ENCODE measurements around the gene HDHD5. TPM values are rescaled to one million over a fixed set of nuclear protein-coding genes. Genes with fewer than 3 reads are reported as not detected.

HDHD5 gene
- total RNA-seq, 4 donors from 2014 or later: 7.4 to 43.0 (median 28.9) TPM

DNA sequence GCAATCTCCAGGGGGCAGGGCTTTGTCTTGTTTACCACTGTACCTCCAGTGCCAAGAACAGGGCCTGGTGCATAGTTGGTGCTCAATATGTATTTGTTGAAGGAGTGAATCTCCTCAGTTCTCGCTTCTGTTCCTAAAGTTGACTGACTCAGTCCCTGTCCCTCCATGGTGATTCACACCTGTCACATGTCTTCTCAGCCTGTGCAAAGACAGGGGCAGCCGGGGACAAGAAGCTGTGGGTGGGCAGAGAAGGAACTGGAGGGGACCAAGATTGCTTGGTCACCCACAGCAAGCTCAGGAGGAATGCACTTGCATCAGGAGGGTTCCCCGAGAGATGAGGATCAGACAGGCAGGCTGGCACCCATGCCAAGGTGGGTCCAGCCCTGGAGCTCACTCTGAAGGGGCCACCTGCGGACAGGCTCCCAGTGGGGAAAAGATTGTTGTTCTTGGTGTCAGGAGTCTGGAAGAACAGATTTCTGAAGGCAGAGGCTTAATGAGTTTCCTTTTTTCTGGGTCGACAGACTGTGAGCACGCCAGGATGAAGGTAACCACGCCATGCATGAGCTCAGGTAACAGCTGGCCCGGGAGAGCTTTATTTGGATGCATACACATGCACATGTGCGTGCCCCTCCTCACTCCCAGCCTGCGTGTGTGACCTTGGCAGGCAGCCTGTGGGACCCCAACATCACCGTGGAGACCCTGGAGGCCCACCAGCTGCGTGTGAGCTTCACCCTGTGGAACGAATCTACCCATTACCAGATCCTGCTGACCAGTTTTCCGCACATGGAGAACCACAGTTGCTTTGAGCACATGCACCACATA is 57.4 kb downstream of the HDHD5 start:
- H3K4me1 ChIP-seq: no peaks in the 10 kb centered on the region
- intact Hi-C loops (cut with DNase I; ENCODE audit: low total_unique reads): no loop called here
- H3K4me3 ChIP-seq: no peak overlapping the region
- H3K9me3 ChIP-seq: no peaks in the 10 kb centered on the region
- H3K36me3 ChIP-seq: no peaks in the 10 kb centered on the region
- no peak overlapping the region for H3K27ac ChIP-seq
- H3K27me3 ChIP-seq: no peaks in the 10 kb centered on the region
- no peak for DNase-seq
- TF ChIP-seq, protein P1, sequence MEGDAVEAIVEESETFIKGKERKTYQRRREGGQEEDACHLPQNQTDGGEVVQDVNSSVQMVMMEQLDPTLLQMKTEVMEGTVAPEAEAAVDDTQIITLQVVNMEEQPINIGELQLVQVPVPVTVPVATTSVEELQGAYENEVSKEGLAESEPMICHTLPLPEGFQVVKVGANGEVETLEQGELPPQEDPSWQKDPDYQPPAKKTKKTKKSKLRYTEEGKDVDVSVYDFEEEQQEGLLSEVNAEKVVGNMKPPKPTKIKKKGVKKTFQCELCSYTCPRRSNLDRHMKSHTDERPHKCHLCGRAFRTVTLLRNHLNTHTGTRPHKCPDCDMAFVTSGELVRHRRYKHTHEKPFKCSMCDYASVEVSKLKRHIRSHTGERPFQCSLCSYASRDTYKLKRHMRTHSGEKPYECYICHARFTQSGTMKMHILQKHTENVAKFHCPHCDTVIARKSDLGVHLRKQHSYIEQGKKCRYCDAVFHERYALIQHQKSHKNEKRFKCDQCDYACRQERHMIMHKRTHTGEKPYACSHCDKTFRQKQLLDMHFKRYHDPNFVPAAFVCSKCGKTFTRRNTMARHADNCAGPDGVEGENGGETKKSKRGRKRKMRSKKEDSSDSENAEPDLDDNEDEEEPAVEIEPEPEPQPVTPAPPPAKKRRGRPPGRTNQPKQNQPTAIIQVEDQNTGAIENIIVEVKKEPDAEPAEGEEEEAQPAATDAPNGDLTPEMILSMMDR (IDR thresholded peaks at IDR 0.05): no peak
- no peak for TF ChIP-seq POLR2A (IDR thresholded peaks at IDR 0.05)

DNA sequence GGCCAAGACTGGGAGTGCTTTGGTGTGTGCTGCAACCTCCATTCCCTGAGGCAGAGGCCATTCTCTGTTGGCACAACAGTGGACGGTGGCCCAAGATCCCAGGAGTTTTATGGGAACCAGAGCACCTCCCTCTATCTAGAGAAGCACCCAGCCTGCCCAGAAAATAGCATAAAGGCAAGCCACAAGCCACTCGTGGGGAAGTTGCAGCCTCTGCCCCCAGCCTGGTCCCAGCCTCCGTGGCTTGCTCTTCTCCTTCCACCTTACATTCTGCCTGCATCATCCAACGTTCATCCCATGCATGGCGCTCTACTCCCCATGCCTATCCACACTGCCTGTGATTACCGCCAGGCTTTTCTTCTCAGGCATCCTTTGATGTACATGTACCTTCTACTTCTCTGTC is 58.5 kb downstream of the HDHD5 start:
- DNase-seq: no peak
- no peak overlapping the region for H3K27ac ChIP-seq
- no peaks in the 10 kb centered on the region for H3K36me3 ChIP-seq
- H3K4me1 ChIP-seq: no peaks in the 10 kb centered on the region
- TF ChIP-seq, protein P1 (IDR thresholded peaks at IDR 0.05): no peak
- TF ChIP-seq POLR2A (IDR thresholded peaks at IDR 0.05): no peak
- H3K27me3 ChIP-seq: no peaks in the 10 kb centered on the region
- intact Hi-C loops (cut with DNase I; ENCODE audit: low total_unique reads): no loop called here
- no peak overlapping the region for H3K4me3 ChIP-seq
- H3K9me3 ChIP-seq: no peaks in the 10 kb centered on the region

DNA sequence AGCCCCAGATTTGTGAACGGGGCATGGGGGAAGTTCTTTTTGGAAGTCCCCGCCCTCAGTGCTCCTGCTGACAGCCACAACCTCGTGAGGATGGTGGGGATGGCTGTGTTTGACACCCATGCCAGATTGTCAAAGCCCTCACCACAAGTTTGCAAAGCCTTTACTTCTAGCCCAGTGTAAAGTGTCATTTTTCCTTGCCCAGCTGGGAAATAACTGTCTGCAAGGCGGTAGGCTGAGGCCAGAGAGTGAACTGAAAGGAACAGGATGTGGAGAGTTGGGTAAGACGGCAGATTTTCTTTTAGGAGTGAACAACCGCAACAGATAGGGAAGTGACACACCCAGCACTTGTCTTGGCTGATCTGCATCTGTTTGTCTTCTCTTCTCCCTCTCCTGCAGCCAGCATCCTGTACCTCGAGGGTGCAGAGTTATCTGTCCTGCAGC is 60.7 kb downstream of the HDHD5 start:
- intact Hi-C loops (cut with DNase I; ENCODE audit: low total_unique reads): no loop called here
- H3K36me3 ChIP-seq: no peaks in the 10 kb centered on the region
- no peak overlapping the region for H3K4me3 ChIP-seq
- H3K27ac ChIP-seq: no peak overlapping the region
- no peaks in the 10 kb centered on the region for H3K4me1 ChIP-seq
- no peaks in the 10 kb centered on the region for H3K27me3 ChIP-seq
- no peaks in the 10 kb centered on the region for H3K9me3 ChIP-seq
- DNase-seq: no peak
- TF ChIP-seq, protein P1 (IDR thresholded peaks at IDR 0.05): no peak
- TF ChIP-seq POLR2A (IDR thresholded peaks at IDR 0.05): no peak

DNA sequence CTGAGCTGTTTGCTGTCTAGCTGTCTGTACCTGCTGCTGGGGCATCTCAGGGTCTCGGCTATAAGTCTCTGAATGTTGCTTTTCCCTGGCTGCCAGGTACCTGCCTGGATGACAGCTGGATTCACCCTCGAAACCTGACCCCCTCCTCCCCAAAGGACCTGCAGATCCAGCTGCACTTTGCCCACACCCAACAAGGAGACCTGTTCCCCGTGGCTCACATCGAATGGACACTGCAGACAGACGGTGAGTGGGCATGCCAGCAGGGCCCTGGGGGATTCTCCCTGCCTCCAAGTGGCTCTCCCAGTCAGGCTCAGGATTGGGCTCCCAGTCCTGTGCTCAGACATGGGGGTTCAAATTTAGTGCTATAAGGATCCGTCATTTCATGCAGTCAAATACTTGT is 61.4 kb downstream of the HDHD5 start:
- TF ChIP-seq, protein P1 (IDR thresholded peaks at IDR 0.05): no peak
- TF ChIP-seq POLR2A (IDR thresholded peaks at IDR 0.05): no peak
- no peaks in the 10 kb centered on the region for H3K4me1 ChIP-seq
- no peaks in the 10 kb centered on the region for H3K9me3 ChIP-seq
- H3K36me3 ChIP-seq: no peaks in the 10 kb centered on the region
- H3K27ac ChIP-seq: no peak overlapping the region
- H3K27me3 ChIP-seq: no peaks in the 10 kb centered on the region
- intact Hi-C loops (cut with DNase I; ENCODE audit: low total_unique reads): no loop called here
- DNase-seq: no peak
- no peak overlapping the region for H3K4me3 ChIP-seq

DNA sequence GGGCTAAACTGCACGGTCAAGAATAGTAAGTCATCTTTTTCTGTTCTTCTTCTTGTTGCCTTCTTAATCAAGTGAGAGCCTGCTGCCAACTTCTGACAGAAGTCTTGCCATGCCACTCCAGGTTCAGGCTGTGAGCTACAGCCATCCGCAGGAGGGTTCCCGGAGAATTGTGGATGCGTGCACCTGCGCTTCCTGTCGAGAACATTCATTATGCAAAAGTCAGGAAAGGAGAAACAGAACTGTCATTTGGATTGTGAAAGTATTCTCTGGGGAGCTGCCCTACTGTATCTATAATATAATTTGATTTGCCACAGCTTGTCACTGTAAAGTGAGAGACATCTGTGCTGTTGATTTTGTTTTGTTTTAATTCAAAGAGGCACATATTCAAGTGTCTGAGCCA is 62.0 kb downstream of the HDHD5 start:
- no peak for DNase-seq
- H3K36me3 ChIP-seq: no peaks in the 10 kb centered on the region
- intact Hi-C loops (cut with DNase I; ENCODE audit: low total_unique reads): no loop called here
- no peak overlapping the region for H3K27ac ChIP-seq
- H3K4me3 ChIP-seq: no peak overlapping the region
- no peak for TF ChIP-seq POLR2A (IDR thresholded peaks at IDR 0.05)
- TF ChIP-seq, protein P1 (IDR thresholded peaks at IDR 0.05): no peak
- no peaks in the 10 kb centered on the region for H3K9me3 ChIP-seq
- H3K27me3 ChIP-seq: no peaks in the 10 kb centered on the region
- no peaks in the 10 kb centered on the region for H3K4me1 ChIP-seq

All from uterus (tissue), 4 donors.